ENCODE results near the gene ZNF552.
"Not testable (repeated sequence)": the region's sequence is repeated elsewhere in the genome, so short reads cannot be mapped to it uniquely, and the experiment has no call there.

Gene ZNF552

GRCh38 chr19:57815247-57816075, 748 bp upstream of the ZNF552 start:
- no peaks in the 10 kb centered on the region for H3K27me3 Mint-ChIP-seq
- H3K36me3 Mint-ChIP-seq (ENCODE audit: insufficient read depth): peaks cover 28% of the 10 kb centered on the region
- peak overlapping the region; percentile 97 for H3K4me3 Mint-ChIP-seq
- H3K27ac Mint-ChIP-seq (ENCODE audit: low read depth): peak overlapping the region; percentile 97
- ATAC-seq (replicated peaks; ENCODE audit: extremely low read depth, poor library complexity, severe bottlenecking) (no peak), DNase-seq (ENCODE audit: low spot score in 2 of 2) (no peak)
- no peaks in the 10 kb centered on the region for H3K9me3 Mint-ChIP-seq
- peaks cover 56% of the 10 kb centered on the region for H3K4me1 Mint-ChIP-seq

GRCh38 chr19:57813919-57814504, 701 bp downstream of the ZNF552 start:
- Mint-ChIP-seq H3K36me3 (ENCODE audit: insufficient read depth) (peaks cover 27% of the 10 kb centered on the region), H3K4me3 (peak overlapping the region; percentile 97), H3K27ac (ENCODE audit: low read depth) (peak overlapping the region; percentile 97), H3K9me3 (no peaks in the 10 kb centered on the region), H3K4me1 (peaks cover 53% of the 10 kb centered on the region), H3K27me3 (no peaks in the 10 kb centered on the region)
- DNase-seq (ENCODE audit: low spot score in 2 of 2) (no peak), ATAC-seq (replicated peaks; ENCODE audit: extremely low read depth, poor library complexity, severe bottlenecking) (no peak)

- Mint-ChIP-seq H3K36me3 (ENCODE audit: insufficient read depth) (peaks cover 27% of the 10 kb centered on the region), H3K4me3 (peak overlapping the region; percentile 97), H3K4me1 (peaks cover 57% of the 10 kb centered on the region), H3K27ac (ENCODE audit: low read depth) (peak overlapping the region; percentile 4)
- not testable (repeated sequence) for ATAC-seq (replicated peaks; ENCODE audit: extremely low read depth, poor library complexity, severe bottlenecking); DNase-seq (ENCODE audit: low spot score in 2 of 2); H3K27me3 Mint-ChIP-seq; H3K9me3 Mint-ChIP-seq
These were observed 1.5 kb downstream of the ZNF552 start for GRCh38 chr19:57812975-57813820.

- Mint-ChIP-seq H3K9me3 (no peaks in the 10 kb centered on the region), H3K4me3 (peak overlapping the region; percentile 26), H3K27me3 (no peaks in the 10 kb centered on the region), H3K36me3 (ENCODE audit: insufficient read depth) (peaks cover 31% of the 10 kb centered on the region), H3K4me1 (peaks cover 62% of the 10 kb centered on the region), H3K27ac (ENCODE audit: low read depth) (no peak overlapping the region)
- ATAC-seq (replicated peaks; ENCODE audit: extremely low read depth, poor library complexity, severe bottlenecking) (no peak), DNase-seq (ENCODE audit: low spot score in 2 of 2) (no peak)
These were observed 2.5 kb downstream of the ZNF552 start for GRCh38 chr19:57812226-57812625.

GRCh38 chr19:57810410-57811295, 4.1 kb downstream of the ZNF552 start:
- not testable (repeated sequence) for H3K4me3 Mint-ChIP-seq; DNase-seq (ENCODE audit: low spot score in 2 of 2); H3K9me3 Mint-ChIP-seq; ATAC-seq (replicated peaks; ENCODE audit: extremely low read depth, poor library complexity, severe bottlenecking); H3K27me3 Mint-ChIP-seq
- Mint-ChIP-seq H3K4me1 (peaks cover 57% of the 10 kb centered on the region), H3K36me3 (ENCODE audit: insufficient read depth) (peaks cover 39% of the 10 kb centered on the region), H3K27ac (ENCODE audit: low read depth) (peak overlapping the region; percentile 44)

- Mint-ChIP-seq H3K27ac (ENCODE audit: low read depth) (no peak overlapping the region), H3K4me3 (no peak overlapping the region), H3K36me3 (ENCODE audit: insufficient read depth) (peaks cover 32% of the 10 kb centered on the region), H3K4me1 (peaks cover 40% of the 10 kb centered on the region), H3K27me3 (no peaks in the 10 kb centered on the region), H3K9me3 (no peaks in the 10 kb centered on the region)
- ATAC-seq (replicated peaks; ENCODE audit: extremely low read depth, poor library complexity, severe bottlenecking): no peak
- no peak for DNase-seq (ENCODE audit: low spot score in 2 of 2)
These were observed 7.2 kb downstream of the ZNF552 start for GRCh38 chr19:57807541-57807940.

- H3K27me3 Mint-ChIP-seq: no peaks in the 10 kb centered on the region
- peak overlapping the region; percentile 63 for H3K4me3 Mint-ChIP-seq
- H3K27ac Mint-ChIP-seq (ENCODE audit: low read depth): peak overlapping the region; percentile 69
- H3K36me3 Mint-ChIP-seq (ENCODE audit: insufficient read depth): peaks cover 27% of the 10 kb centered on the region
- H3K9me3 Mint-ChIP-seq: no peaks in the 10 kb centered on the region
- ATAC-seq (replicated peaks; ENCODE audit: extremely low read depth, poor library complexity, severe bottlenecking) (no peak), DNase-seq (ENCODE audit: low spot score in 2 of 2) (no peak)
- H3K4me1 Mint-ChIP-seq: peaks cover 36% of the 10 kb centered on the region
These were observed 11.0 kb downstream of the ZNF552 start for GRCh38 chr19:57803594-57804325.

GRCh38 chr19:57803265-57803593, 11.5 kb downstream of the ZNF552 start:
- Mint-ChIP-seq H3K9me3 (no peaks in the 10 kb centered on the region), H3K4me3 (peak overlapping the region; percentile 63), H3K36me3 (ENCODE audit: insufficient read depth) (peaks cover 27% of the 10 kb centered on the region), H3K27me3 (no peaks in the 10 kb centered on the region), H3K27ac (ENCODE audit: low read depth) (peak overlapping the region; percentile 69), H3K4me1 (peaks cover 32% of the 10 kb centered on the region)
- no peak for ATAC-seq (replicated peaks; ENCODE audit: extremely low read depth, poor library complexity, severe bottlenecking)
- DNase-seq (ENCODE audit: low spot score in 2 of 2): no peak

- no peaks in the 10 kb centered on the region for H3K27me3 Mint-ChIP-seq
- DNase-seq (ENCODE audit: low spot score in 2 of 2) (no peak), ATAC-seq (replicated peaks; ENCODE audit: extremely low read depth, poor library complexity, severe bottlenecking) (no peak)
- no peak overlapping the region for H3K4me3 Mint-ChIP-seq
- H3K36me3 Mint-ChIP-seq (ENCODE audit: insufficient read depth): peaks cover 22% of the 10 kb centered on the region
- no peak overlapping the region for H3K27ac Mint-ChIP-seq (ENCODE audit: low read depth)
- H3K9me3 Mint-ChIP-seq: no peaks in the 10 kb centered on the region
- peaks cover 27% of the 10 kb centered on the region for H3K4me1 Mint-ChIP-seq
These were observed 12.4 kb downstream of the ZNF552 start for GRCh38 chr19:57802269-57802668.

GRCh38 chr19:57800696-57801095, 14.0 kb downstream of the ZNF552 start:
- no peaks in the 10 kb centered on the region for H3K27me3 Mint-ChIP-seq
- peaks cover 27% of the 10 kb centered on the region for H3K4me1 Mint-ChIP-seq
- H3K9me3 Mint-ChIP-seq: no peaks in the 10 kb centered on the region
- no peak overlapping the region for H3K4me3 Mint-ChIP-seq
- DNase-seq (ENCODE audit: low spot score in 2 of 2): no peak
- ATAC-seq (replicated peaks; ENCODE audit: extremely low read depth, poor library complexity, severe bottlenecking): no peak
- no peak overlapping the region for H3K27ac Mint-ChIP-seq (ENCODE audit: low read depth)
- peaks cover 20% of the 10 kb centered on the region for H3K36me3 Mint-ChIP-seq (ENCODE audit: insufficient read depth)

- ATAC-seq (replicated peaks; ENCODE audit: extremely low read depth, poor library complexity, severe bottlenecking); DNase-seq (ENCODE audit: low spot score in 2 of 2); H3K27ac Mint-ChIP-seq (ENCODE audit: low read depth); H3K4me1 Mint-ChIP-seq; H3K4me3 Mint-ChIP-seq; H3K27me3 Mint-ChIP-seq; H3K9me3 Mint-ChIP-seq: not testable (repeated sequence)
- H3K36me3 Mint-ChIP-seq (ENCODE audit: insufficient read depth): peaks cover 16% of the 10 kb centered on the region
These were observed 18.1 kb downstream of the ZNF552 start for GRCh38 chr19:57796580-57796979.

Measured in central memory CD8-positive, alpha-beta T cell (primary cell).